ENCODE data around the gene ULBP3.
"Not testable (repeated sequence)": the region's sequence is repeated elsewhere in the genome, so short reads cannot be mapped to it uniquely, and the experiment has no call there.

The ULBP3 gene

GRCh38 chr6:150018846-150019580, 49.9 kb downstream of the ULBP3 start:
- DNase-seq (ENCODE audit: low read depth, low spot score) = no peak

GRCh38 chr6:150017186-150017521, 51.8 kb downstream of the ULBP3 start:
- CTCF ChIA-PET = interaction anchor here (0.7 to 3.2 kb wide), 31 partner anchors 8 to 800 kb away, joined by 3 to 37 read pairs (median 5); partner anchors contain the start of gene RAET1L
- H3K4me3 ChIP-seq (ENCODE audit: low read depth, low read length); POLR2A ChIA-PET; DNase-seq (ENCODE audit: low read depth, low spot score): not testable (repeated sequence)

More at GRCh38 chr6:150018846-150019580, 49.9 kb downstream of the ULBP3 start:
- no peak for TF ChIP-seq CTCF (IDR thresholded peaks at IDR 0.05; ENCODE audit: insufficient read depth, low read length, missing control alignments)
- ChIA-PET CTCF (interaction anchor here (0.6 to 3.0 kb wide), 7 partner anchors 16 to 797 kb away, joined by 3 to 14 read pairs (median 3); no protein-coding TSS in a partner anchor), POLR2A (no interaction called here)
- H3K4me3 ChIP-seq (ENCODE audit: low read depth, low read length) = no peak overlapping the region

GRCh38 chr6:150016324-150017185, 52.4 kb downstream of the ULBP3 start:
- TF ChIP-seq CTCF (IDR thresholded peaks at IDR 0.05; ENCODE audit: insufficient read depth, low read length, missing control alignments) = peak; percentile 43
- ChIA-PET POLR2A (no interaction called here), CTCF (interaction anchor here (0.7 to 3.2 kb wide), 32 partner anchors 8 to 801 kb away, joined by 3 to 37 read pairs (median 4); partner anchors contain the start of gene RAET1L)
- no peak for DNase-seq (ENCODE audit: low read depth, low spot score)
- no peak overlapping the region for H3K4me3 ChIP-seq (ENCODE audit: low read depth, low read length)

- CTCF ChIA-PET = interaction anchor here (1.9 to 3.2 kb wide), 2 partner anchors 63 to 80 kb away, joined by 5 to 37 read pairs; no protein-coding TSS in a partner anchor
- DNase-seq (ENCODE audit: low read depth, low spot score); H3K4me3 ChIP-seq (ENCODE audit: low read depth, low read length); POLR2A ChIA-PET: not testable (repeated sequence)
Measured at GRCh38 chr6:150015281-150016001, 53.5 kb downstream of the ULBP3 start.

- CTCF ChIA-PET; POLR2A ChIA-PET; DNase-seq (ENCODE audit: low read depth, low spot score): not testable (repeated sequence)
- H3K4me3 ChIP-seq (ENCODE audit: low read depth, low read length) = peak overlapping the region; percentile 29
Measured at GRCh38 chr6:150014623-150015280, 54.2 kb downstream of the ULBP3 start.

- POLR2A ChIA-PET; H3K4me3 ChIP-seq (ENCODE audit: low read depth, low read length); CTCF ChIA-PET; DNase-seq (ENCODE audit: low read depth, low spot score): not testable (repeated sequence)
Measured at GRCh38 chr6:150013785-150014622, 54.9 kb downstream of the ULBP3 start.

- DNase-seq (ENCODE audit: low read depth, low spot score); CTCF ChIA-PET; H3K4me3 ChIP-seq (ENCODE audit: low read depth, low read length); POLR2A ChIA-PET: not testable (repeated sequence)
Measured at GRCh38 chr6:150012846-150013784, 55.8 kb downstream of the ULBP3 start.
